Testis (tissue), 3 donors: ENCODE measurements around the gene PILRB. TPM values are rescaled to one million over a fixed set of nuclear protein-coding genes. Genes with fewer than 3 reads are reported as not detected.
"Not testable (repeated sequence)": the region's sequence is repeated elsewhere in the genome, so short reads cannot be mapped to it uniquely, and the experiment has no call there.

ENCODE experiments used
- DNase-seq: peaks from one replicate; pipeline ENCODE4 v3.0.0-alpha.2; 2019
- H3K27ac ChIP-seq, 2 donors: fragments of 200-600 bp; sonication (generic); one replicate each; pipeline ENCODE4 v1.5.1; 2019
- H3K27me3 ChIP-seq: fragments of 200-600 bp; sonication (generic); one replicate; pipeline ENCODE4 v1.5.1; 2019
- H3K36me3 ChIP-seq: fragments of 200-600 bp; sonication (generic); one replicate; pipeline ENCODE4 v1.5.1; 2017; ENCODE audit warnings: low read depth; ENCODE audit errors: missing control alignments
- H3K4me1 ChIP-seq: fragments of 200-600 bp; sonication (generic); one replicate; pipeline ENCODE4 v1.5.1; 2019
- H3K4me3 ChIP-seq, 2 donors: fragments of 200-600 bp; sonication (generic); one replicate each; pipeline ENCODE4 v1.5.1; 2017 to 2019
- H3K9me3 ChIP-seq: fragments of 200-600 bp; sonication (generic); one replicate; pipeline ENCODE4 v1.5.1; 2017
- CTCF ChIP-seq, 3 experiments: fragments of 450-650 bp in 2 of 3; fragments of 200-600 bp in 1 of 3; sonication (generic) in 1 of 3; IDR thresholded peaks; one replicate each; pipeline ENCODE4 v1.5.1; 2016 to 2019; ENCODE audit warnings: antibody characterized with exemption in 3 of 3, mild to moderate bottlenecking in 2 of 3, moderate library complexity in 1 of 3
- POLR2A ChIP-seq: fragments of 450-650 bp; IDR thresholded peaks from one replicate; pipeline ENCODE4 v1.6.1; 2017; ENCODE audit warnings: antibody characterized with exemption, mild to moderate bottlenecking, moderate library complexity
- WGBS, 2 donors: methylation state at CpG; one replicate each; pipeline ENCODE4 v1.1.5; 2018; 5-methylcytosine and 5-hydroxymethylcytosine counted together
- intact Hi-C: fragments of 100-400 bp; cut with DNase I; formaldehyde crosslinking; loops from one replicate; pipeline ENCODE4 v1.15.1; 2023; ENCODE audit warnings: low total_unique reads
- polyA plus RNA-seq: library from polyadenylated mRNA; stranded (reverse); fragments of 350-450 nt; fragmentation: Illumina TruSeq; extraction: RNeasy Lipid Tissue Mini Kit (QIAGEN cat#74804); gene quantifications from one replicate; pipeline ENCODE4 v1.2.3, GENCODE V29; 2014; ENCODE audit warnings: low read depth, low replicate concordance; ENCODE audit not compliant: insufficient read depth
- total RNA-seq, 2 donors: library from RNA; depleted of rRNA; stranded (reverse); fragments of >200 nt; gene quantifications; one replicate each; pipeline ENCODE4 v1.2.3, GENCODE V29; 2016

Gene PILRB
- total and polyA plus RNA-seq, 3 donors from 2014 or later, result 126 to 258 (median 155) TPM

GRCh38 chr7:100380196-100380595 is 22.3 kb downstream of the PILRB start:
- Histone ChIP-seq H3K36me3 (no peaks in the 10 kb centered on the region), H3K27ac (peak overlapping the region in 1 of 2 donors; percentile 44), H3K9me3 (no peaks in the 10 kb centered on the region), H3K4me1 (no peaks in the 10 kb centered on the region), H3K4me3 (no peak overlapping the region), H3K27me3 (no peaks in the 10 kb centered on the region)
- intact Hi-C loops, result no loop called here
- no peak for TF ChIP-seq CTCF (IDR thresholded peaks at IDR 0.05)
- no peak for TF ChIP-seq POLR2A
- no peak for DNase-seq
- 72 to 75% methylated on average over 4 of the region's 4 CpGs for WGBS, 2 donors

- DNase-seq, H3K4me1 ChIP-seq, H3K27ac ChIP-seq, intact Hi-C loops, H3K27me3 ChIP-seq, H3K9me3 ChIP-seq, H3K36me3 ChIP-seq: not testable (repeated sequence)
- WGBS, 2 donors, result 47 to 75% methylated on average over 15 to 49 of the region's 49 CpGs
- H3K4me3 ChIP-seq, result peak overlapping the region; percentile 9 to 51
These were observed 23.8 kb downstream of the PILRB start for GRCh38 chr7:100381531-100382233.

- 74 to 78% methylated on average over 8 of the region's 8 CpGs for WGBS, 2 donors
- Histone ChIP-seq H3K4me3 (peak overlapping the region; percentile 9 to 51), H3K27ac (peak overlapping the region in 1 of 2 donors; percentile 73)
- H3K36me3 ChIP-seq, intact Hi-C loops, H3K4me1 ChIP-seq, H3K9me3 ChIP-seq, H3K27me3 ChIP-seq: not testable (repeated sequence)
- DNase-seq, result peak; percentile 63
These were observed 24.4 kb downstream of the PILRB start for GRCh38 chr7:100382234-100382853.

- H3K9me3 ChIP-seq, result no peaks in the 10 kb centered on the region
- no peaks in the 10 kb centered on the region for H3K36me3 ChIP-seq
- no peak for DNase-seq
- intact Hi-C loops, result no loop called here
- H3K27me3 ChIP-seq, result no peaks in the 10 kb centered on the region
- TF ChIP-seq CTCF (IDR thresholded peaks at IDR 0.05) (no peak), POLR2A (no peak)
- WGBS, 2 donors, result 75 to 77% methylated on average over 6 of the region's 6 CpGs
- no peak overlapping the region for H3K4me3 ChIP-seq
- H3K4me1 ChIP-seq, result peaks cover 10% of the 10 kb centered on the region
- H3K27ac ChIP-seq, result no peak overlapping the region
These were observed 26.8 kb downstream of the PILRB start for GRCh38 chr7:100384628-100385294.

GRCh38 chr7:100386940-100387339 is 29.0 kb downstream of the PILRB start:
- Histone ChIP-seq H3K4me1 (peaks cover 17% of the 10 kb centered on the region), H3K27ac (no peak overlapping the region), H3K9me3 (no peaks in the 10 kb centered on the region), H3K4me3 (no peak overlapping the region), H3K36me3 (no peaks in the 10 kb centered on the region), H3K27me3 (no peaks in the 10 kb centered on the region)
- no peak for DNase-seq
- intact Hi-C loops, result no loop called here
- TF ChIP-seq CTCF (IDR thresholded peaks at IDR 0.05) (no peak), POLR2A (no peak)
- WGBS, 2 donors, result 36 to 53% methylated on average over 5 of the region's 5 CpGs
